Left lung (tissue), 10 donors: ENCODE results near the gene C22orf31. TPM values are rescaled to one million over a fixed set of nuclear protein-coding genes. Genes with fewer than 3 reads are reported as not detected.

Source experiments
- ATAC-seq: fragments of 200-7000 bp; cut with Tn5 transposase; one replicate; pipeline ENCODE4 v1.9.1; 2020; ENCODE audit warnings: moderate library complexity
- DNase-seq, 4 donors: peaks; one replicate each; pipeline ENCODE4 v3.0.0-alpha.2; 2013 to 2020
- H3K27ac ChIP-seq, 2 donors: fragments of 200-600 bp; sonication (generic) in 1 of 2; one replicate each; pipeline versions ENCODE4 v1.5.0 to v1.8.0; 2020 to 2021
- H3K27me3 ChIP-seq, 2 donors: fragments of 200-600 bp; sonication (generic) in 1 of 2; one replicate each; pipeline versions ENCODE4 v1.5.0 to v1.8.0; 2020 to 2021
- H3K36me3 ChIP-seq, 2 donors: fragments of 200-600 bp; sonication (generic) in 1 of 2; one replicate each; pipeline versions ENCODE4 v1.5.0 to v1.8.0; 2020 to 2021
- H3K4me1 ChIP-seq, 2 donors: fragments of 200-600 bp; one replicate each; pipeline ENCODE4 v1.8.0; 2021
- H3K4me3 ChIP-seq, 2 donors: fragments of 200-600 bp; sonication (generic) in 1 of 2; one replicate each; pipeline versions ENCODE4 v1.5.0 to v1.8.0; 2020 to 2021; ENCODE audit warnings: mild to moderate bottlenecking in 1 of 2
- H3K9me3 ChIP-seq, 2 donors: fragments of 200-600 bp; sonication (generic) in 1 of 2; one replicate each; pipeline versions ENCODE4 v1.5.0 to v1.8.0; 2020 to 2021
- intact Hi-C, 2 donors: fragments of 100-400 bp; cut with DNase I; formaldehyde crosslinking; loops; one replicate each; pipeline versions ENCODE4 v1.11.2 to v1.14.2; 2022
- polyA plus RNA-seq, 6 donors: library from polyadenylated mRNA; unstranded; fragments of 120-200 nt; gene quantifications; one replicate each; pipeline ENCODE4 v1.2.1, GENCODE V29; 2013; ENCODE audit not compliant: insufficient read length in 6 of 6
- total RNA-seq, 2 donors: library from RNA; stranded (reverse); fragmentation: NEBNext Ultra II Directional; extraction: Animal tissue kit (Norgen Biotek cat#: 25700); gene quantifications; one replicate each; pipeline ENCODE4 v1.2.1, GENCODE V29; 2021
- TF ChIP-seq, protein P1 (sequence below), 2 donors: fragments of 200-600 bp; sonication (generic) in 1 of 2; IDR thresholded peaks; one replicate each; pipeline versions ENCODE4 v1.5.0 to v1.8.0; 2021; ENCODE audit warnings: antibody characterized with exemption in 2 of 2
- donor health status: DM: no; HTN: yes; CAD: no.
- donor health status: DM: no; HTN: no; CAD: no.

Gene C22orf31
- total and polyA plus RNA-seq, 8 donors, result 0.29 to 1.6 (median 1.1) TPM; not detected in 1

DNA sequence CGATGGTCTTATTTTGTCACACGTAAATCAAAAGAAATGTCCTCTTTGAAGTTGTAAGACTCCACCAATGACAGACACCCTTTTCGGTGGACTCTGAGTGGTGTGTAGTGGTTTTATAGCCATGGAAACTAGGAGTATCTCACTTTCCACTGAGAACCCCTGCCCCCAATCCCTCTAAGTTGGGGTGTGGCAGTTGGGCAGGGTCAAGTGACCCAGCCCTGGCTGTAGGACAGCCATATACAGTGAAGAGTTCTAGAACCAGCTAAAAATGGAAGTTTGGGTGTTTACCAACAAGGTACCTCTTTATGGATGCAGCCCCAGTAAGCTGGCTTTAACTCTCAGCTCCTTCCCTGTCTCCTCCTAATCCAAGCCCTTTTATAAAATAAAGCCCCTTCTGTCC lies 5.2 kb downstream of the C22orf31 start:
- no peaks in the 10 kb centered on the region for H3K36me3 ChIP-seq
- TF ChIP-seq, protein P1, sequence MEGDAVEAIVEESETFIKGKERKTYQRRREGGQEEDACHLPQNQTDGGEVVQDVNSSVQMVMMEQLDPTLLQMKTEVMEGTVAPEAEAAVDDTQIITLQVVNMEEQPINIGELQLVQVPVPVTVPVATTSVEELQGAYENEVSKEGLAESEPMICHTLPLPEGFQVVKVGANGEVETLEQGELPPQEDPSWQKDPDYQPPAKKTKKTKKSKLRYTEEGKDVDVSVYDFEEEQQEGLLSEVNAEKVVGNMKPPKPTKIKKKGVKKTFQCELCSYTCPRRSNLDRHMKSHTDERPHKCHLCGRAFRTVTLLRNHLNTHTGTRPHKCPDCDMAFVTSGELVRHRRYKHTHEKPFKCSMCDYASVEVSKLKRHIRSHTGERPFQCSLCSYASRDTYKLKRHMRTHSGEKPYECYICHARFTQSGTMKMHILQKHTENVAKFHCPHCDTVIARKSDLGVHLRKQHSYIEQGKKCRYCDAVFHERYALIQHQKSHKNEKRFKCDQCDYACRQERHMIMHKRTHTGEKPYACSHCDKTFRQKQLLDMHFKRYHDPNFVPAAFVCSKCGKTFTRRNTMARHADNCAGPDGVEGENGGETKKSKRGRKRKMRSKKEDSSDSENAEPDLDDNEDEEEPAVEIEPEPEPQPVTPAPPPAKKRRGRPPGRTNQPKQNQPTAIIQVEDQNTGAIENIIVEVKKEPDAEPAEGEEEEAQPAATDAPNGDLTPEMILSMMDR (IDR thresholded peaks at IDR 0.05), result no peak
- H3K9me3 ChIP-seq, result no peaks in the 10 kb centered on the region
- intact Hi-C loops, result no loop called here
- DNase-seq (no peak), ATAC-seq (no peak)
- H3K4me1 ChIP-seq, result no peaks in the 10 kb centered on the region
- no peak overlapping the region for H3K27ac ChIP-seq
- H3K4me3 ChIP-seq, result no peak overlapping the region
- peaks cover 0 to 7% of the 10 kb centered on the region in 2 donors for H3K27me3 ChIP-seq

DNA sequence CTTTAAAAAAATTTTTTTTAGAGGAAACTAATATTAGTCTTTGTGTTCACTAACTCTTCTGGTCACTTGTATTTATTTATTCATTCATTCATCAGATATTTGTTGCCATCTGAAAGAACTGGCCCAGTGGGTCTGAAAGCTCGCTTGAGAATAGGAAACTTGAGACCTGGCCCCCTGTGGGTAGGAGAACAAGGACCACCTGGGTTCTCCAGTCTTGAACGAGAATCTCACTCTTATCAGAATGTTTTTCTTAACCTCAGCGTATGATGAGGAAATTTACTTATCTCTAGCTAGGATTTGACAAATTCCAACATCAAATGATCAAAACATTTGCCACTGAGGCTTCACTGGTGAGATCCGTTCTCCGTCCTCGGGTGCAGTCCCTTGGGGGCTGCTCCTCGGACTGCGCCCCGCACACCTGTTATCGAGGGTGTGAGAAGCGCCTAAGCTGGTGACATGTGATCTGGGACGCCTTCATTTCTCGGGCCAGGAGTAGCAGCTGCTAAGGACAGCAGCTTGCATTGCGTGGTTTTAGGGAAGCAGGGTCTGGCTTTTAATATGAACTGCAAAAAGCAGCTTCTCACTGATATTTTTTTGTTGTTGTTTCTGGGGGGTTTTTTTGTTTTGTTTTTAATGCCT lies 6.3 kb downstream of the C22orf31 start:
- H3K4me1 ChIP-seq, result no peaks in the 10 kb centered on the region
- H3K9me3 ChIP-seq, result no peaks in the 10 kb centered on the region
- H3K27me3 ChIP-seq, result no peaks in the 10 kb centered on the region
- ATAC-seq (no peak), DNase-seq (no peak)
- TF ChIP-seq, protein P1 (IDR thresholded peaks at IDR 0.05), result no peak
- H3K36me3 ChIP-seq, result peaks cover 0 to 6% of the 10 kb centered on the region in 2 donors
- intact Hi-C loops, result no loop called here
- H3K27ac ChIP-seq, result no peak overlapping the region
- no peak overlapping the region for H3K4me3 ChIP-seq

DNA sequence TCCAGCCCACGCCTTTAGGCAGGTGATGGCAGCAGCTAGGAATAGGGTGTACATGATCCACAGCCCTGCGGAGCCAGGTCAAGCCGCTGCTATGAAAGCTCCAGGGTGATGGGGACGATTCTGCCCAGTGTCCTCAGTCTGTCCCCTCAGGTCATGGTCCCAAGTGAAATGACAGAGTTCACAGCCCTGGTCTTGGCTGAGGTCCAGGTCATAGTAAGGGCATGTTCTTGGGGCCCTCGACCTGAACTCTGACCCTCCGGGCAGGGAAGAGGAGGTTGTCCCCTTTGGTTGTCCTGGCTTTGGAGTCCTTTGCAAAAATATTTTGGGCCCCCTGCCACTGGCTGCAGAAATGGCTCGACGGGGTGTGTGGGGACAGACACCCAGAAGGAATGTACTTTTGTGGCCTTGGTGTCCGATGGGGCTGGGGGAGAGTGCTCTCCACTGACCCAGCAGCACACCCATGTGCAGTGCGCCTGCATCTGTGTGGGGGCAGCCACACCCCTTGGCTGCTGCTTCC lies 7.3 kb downstream of the C22orf31 start:
- intact Hi-C loops, result no loop called here
- Histone ChIP-seq H3K4me1 (no peaks in the 10 kb centered on the region), H3K27ac (no peak overlapping the region), H3K27me3 (no peaks in the 10 kb centered on the region), H3K36me3 (peaks cover 0 to 16% of the 10 kb centered on the region in 2 donors), H3K4me3 (no peak overlapping the region), H3K9me3 (no peaks in the 10 kb centered on the region)
- DNase-seq, result no peak
- TF ChIP-seq, protein P1 (IDR thresholded peaks at IDR 0.05), result no peak
- no peak for ATAC-seq

DNA sequence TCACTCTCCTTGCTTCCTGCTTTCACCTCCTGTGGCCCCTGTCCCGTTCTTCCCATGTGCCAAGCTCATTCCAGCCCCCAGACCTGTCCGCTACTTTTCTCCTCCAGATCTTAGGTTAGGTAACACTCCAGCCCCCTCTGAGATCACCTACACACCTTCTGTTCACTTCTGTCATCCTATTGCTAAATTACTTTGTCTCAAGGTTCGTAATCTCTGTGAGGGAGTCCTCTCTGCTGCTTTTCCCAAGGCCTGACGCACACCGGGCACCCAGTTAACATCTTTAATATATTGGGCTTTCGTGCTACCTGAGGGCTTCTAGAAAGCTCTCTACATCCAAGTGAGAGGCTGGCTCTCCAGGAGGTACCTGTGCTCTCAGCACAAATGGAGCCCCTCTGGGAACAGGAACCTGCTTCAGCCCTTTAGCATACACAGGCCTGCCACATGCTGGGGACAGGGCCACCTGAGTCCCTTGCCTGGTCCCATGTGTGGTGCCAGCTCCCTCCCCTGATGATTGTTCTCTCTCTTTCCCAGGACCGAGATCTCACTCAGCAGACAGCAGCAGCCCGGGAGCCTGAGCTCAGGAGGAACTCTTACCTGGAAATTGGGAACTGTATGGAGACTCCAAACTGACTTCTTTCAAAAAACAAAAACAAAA lies 8.5 kb downstream of the C22orf31 start:
- no peak overlapping the region for H3K4me3 ChIP-seq
- intact Hi-C loops, result no loop called here
- no peaks in the 10 kb centered on the region for H3K27me3 ChIP-seq
- no peaks in the 10 kb centered on the region for H3K4me1 ChIP-seq
- no peaks in the 10 kb centered on the region for H3K9me3 ChIP-seq
- peaks cover 0 to 27% of the 10 kb centered on the region in 2 donors for H3K36me3 ChIP-seq
- no peak overlapping the region for H3K27ac ChIP-seq
- ATAC-seq (no peak), DNase-seq (no peak)
- TF ChIP-seq, protein P1 (IDR thresholded peaks at IDR 0.05), result no peak

DNA sequence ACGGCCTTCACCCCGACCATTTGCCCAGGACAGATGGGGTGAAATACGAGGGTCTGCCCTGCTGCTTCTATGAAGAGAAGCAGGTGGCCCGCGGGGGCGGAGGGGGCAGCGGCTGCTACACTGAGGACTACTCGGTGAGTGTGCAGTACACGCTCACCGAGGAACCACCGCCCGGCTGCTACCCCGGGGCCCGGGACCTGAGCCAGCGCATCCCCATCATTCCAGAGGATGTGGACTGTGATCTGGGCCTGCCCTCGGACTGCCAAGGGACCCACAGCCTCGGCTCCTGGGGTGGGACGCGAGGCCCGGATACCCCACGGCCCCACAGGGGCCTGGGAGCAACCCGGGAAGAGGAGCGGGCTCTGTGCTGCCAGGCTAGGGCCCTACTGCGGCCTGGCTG lies 11.2 kb downstream of the C22orf31 start:
- DNase-seq (no peak), ATAC-seq (no peak)
- Histone ChIP-seq H3K36me3 (peaks cover 0 to 37% of the 10 kb centered on the region in 2 donors), H3K27me3 (no peaks in the 10 kb centered on the region), H3K4me1 (no peaks in the 10 kb centered on the region), H3K27ac (no peak overlapping the region), H3K9me3 (no peaks in the 10 kb centered on the region), H3K4me3 (no peak overlapping the region)
- intact Hi-C loops, result no loop called here
- TF ChIP-seq, protein P1 (IDR thresholded peaks at IDR 0.05), result no peak
